DMS53 treated with DMSO at 0.1 percent for 48 hours (cell line): Measurements from ENCODE around the gene PBX1.

Experiments used
- DNase-seq: peaks from one replicate; lab custom pipeline; 2025; ENCODE audit not compliant: unreplicated experiment; lab: John Stamatoyannopoulos, UW

The PBX1 gene

DNA sequence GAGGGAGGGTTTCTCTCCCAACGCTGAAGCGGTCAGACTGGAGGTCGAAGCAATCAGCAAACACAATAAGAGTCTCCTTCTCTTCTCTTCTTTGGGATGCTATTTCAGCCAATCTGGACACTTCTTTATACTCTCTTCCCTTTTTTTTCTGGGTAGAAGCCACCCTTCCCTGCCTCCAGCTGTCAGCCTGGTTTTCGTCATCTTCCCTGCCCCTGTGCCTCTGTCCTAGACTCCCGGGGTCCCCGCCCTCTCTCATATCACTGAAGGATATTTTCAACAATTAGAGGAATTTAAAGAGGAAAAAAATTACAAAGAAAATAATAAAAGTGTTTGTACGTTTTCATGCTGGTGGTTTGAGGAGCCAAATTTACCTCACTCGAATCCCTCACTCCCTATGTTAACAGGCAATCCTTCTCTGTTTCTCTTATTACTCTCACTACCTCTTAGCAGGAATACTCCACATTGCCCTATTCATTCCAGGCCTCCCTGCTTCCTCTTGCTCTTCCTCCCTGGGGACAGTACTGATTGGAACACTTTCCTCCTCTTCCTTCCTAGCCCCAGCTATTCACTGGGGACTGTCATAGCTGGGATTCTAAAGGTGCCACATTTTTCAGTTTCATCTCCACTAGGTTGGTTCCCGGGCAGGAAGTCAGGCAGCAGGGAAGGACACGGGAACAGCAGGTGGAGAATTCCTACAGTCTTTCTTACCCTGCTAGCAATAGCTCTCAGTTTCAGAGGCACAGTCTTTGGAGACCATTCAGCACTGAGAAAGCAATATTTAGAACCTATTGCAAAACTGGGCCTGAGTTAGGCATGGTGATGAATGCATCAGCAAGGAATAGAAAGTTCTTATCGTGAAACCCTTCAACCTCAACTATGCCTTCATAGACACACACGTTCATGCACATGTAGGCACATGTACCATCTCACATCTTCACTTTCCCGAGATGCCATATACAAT is 288.0 kb downstream of the PBX1 start:
- no peak for DNase-seq

GRCh38 chr1:164853146-164853545 is 294.2 kb downstream of the PBX1 start:
- no peak for DNase-seq

- DNase-seq: no peak
Observed at GRCh38 chr1:164855716-164856329, 296.8 kb downstream of the PBX1 start.

DNA sequence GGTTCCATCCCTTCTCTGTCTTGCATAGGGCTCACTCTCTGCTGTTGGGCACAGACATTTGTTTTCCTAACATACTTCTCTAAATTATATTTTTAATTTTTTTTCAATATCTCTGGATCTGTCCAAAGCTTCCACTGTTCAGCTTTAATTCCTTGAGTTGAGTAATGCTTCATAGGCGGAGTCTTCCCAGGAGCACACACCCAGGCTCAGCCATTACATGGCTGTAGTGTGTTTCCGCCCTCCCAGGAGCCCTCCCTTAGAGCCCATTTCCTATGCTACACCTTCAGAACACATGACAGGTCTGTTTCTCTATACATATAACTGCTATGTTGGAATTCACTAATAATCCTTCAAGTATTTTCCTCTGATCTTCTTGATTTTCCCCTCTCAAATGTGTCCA is 297.4 kb downstream of the PBX1 start:
- DNase-seq: no peak

GRCh38 chr1:164857439-164857838 is 298.5 kb downstream of the PBX1 start:
- DNase-seq: no peak

- no peak for DNase-seq
Observed at GRCh38 chr1:164858096-164858632, 299.2 kb downstream of the PBX1 start.

DNA sequence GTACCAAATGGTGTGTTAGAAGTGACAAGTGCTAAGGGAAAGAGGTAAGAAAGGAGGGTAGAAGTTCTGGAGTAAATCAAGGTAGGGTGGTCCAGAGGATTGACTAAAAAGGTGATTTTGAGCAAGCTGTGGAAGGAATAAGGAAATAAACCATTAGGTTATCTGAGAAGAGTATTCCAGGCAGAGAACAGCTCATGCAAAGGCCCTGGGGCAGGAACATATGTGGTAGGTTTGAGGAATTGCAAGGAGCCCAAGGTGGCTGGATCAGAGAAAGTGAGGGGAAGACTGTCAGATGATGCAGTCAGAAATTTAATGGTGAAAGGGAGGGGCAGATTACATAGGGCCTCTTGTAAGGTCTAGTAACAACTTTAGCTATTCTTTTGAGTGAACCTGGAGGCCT is 302.6 kb downstream of the PBX1 start:
- no peak for DNase-seq

GRCh38 chr1:164863056-164863455 is 304.1 kb downstream of the PBX1 start:
- DNase-seq: no peak

DNA sequence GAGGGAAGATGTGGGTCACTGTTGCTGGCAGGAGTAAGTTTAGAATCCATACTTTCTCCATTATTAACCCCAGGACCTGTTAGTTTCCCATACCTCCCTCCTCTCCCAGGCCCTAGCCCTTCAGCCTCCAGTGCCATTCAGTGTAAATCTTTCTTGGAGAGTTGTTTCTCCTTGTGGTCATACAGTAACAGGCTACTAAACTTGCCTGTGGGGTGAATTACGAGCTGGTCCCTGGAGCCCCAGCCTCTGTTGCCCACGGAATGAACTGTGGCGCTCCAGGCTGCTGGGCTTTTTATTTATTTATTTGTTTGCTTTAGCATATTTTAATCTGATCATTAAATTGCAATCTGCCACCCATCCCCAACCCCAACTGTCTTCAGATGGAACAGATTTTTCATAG is 305.2 kb downstream of the PBX1 start:
- DNase-seq: no peak

DNA sequence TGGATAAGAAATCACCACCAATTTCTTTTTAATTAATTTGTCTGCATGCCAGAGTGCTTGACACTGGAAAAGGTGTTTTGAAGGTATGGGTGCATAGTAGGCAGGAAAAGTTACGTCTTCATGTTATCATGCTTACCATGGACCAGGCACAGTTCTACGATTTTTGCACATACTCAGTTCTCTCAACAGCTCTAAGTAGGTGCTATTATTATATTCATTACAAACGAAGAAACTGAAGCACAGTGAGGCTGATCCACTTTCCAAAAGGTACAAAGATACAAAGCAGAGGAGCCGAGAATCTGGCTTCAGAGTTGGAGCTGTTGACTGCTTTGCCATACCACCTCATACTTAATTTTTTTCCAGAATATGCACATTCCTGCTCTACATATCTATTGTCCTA is 306.4 kb downstream of the PBX1 start:
- no peak for DNase-seq

GRCh38 chr1:164867590-164867989 is 308.6 kb downstream of the PBX1 start:
- no peak for DNase-seq

- no peak for DNase-seq
Observed at GRCh38 chr1:164868990-164869389, 310.0 kb downstream of the PBX1 start.

DNA sequence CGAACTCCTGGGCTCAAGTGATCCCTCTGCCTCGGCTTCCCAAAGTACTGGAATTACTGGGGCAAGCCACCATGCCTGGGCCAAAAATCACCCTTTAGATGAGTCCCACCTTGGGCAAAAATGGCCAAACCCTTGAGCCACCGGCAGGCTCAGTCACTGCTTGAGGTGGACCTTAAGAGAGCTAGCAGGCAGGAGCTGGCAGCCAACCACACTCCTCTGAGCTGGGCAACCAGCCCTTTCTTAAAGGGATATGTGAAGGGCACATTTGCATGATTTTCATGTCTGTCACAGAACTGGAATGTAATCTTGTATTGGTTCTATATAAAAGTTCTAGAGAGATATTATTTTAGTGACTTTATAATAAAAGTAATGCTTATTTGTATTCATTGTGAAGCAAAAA is 316.5 kb downstream of the PBX1 start:
- DNase-seq: no peak

- no peak for DNase-seq
Observed at GRCh38 chr1:164876398-164877116, 317.6 kb downstream of the PBX1 start.

DNA sequence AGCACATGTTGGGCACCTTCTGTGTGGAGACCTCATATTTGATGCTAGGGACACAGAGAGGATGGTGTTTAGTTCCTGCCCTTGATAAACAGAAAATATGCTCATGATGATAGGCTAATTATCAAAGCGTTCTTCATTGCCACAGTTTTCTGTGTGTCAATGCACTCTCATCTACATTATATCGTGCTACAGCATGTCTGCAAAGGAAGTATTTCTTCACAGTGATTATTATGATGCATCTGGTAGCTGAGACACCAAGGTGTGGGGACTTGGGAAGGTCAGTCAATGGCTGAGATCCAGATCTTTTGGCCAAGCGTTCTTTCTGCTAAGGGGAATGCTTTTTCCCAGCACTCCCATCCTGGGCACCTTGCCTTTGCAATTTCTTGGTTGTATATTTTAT is 321.2 kb downstream of the PBX1 start:
- no peak for DNase-seq

GRCh38 chr1:164880644-164881043 is 321.7 kb downstream of the PBX1 start:
- no peak for DNase-seq

DNA sequence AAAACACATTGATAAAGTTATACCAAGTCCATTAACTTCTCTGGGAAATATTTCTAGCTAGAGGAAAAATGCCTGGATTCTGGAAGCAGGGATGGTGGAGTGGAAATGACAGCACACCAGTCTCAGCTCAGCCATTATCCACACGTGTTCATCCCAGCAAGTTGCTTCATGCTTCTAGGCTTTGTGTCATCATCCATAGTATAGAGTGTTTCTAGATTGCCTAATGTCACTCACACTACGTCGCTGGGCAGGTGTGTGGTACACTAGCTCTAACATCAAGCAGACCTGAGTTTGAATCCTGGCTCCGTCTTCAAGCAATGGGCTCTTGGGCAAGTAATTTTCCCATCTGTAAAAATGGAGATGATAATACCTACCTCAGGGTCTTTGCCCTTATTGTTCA is 326.3 kb downstream of the PBX1 start:
- no peak for DNase-seq

GRCh38 chr1:164886101-164886500 is 327.1 kb downstream of the PBX1 start:
- DNase-seq: no peak

DNA sequence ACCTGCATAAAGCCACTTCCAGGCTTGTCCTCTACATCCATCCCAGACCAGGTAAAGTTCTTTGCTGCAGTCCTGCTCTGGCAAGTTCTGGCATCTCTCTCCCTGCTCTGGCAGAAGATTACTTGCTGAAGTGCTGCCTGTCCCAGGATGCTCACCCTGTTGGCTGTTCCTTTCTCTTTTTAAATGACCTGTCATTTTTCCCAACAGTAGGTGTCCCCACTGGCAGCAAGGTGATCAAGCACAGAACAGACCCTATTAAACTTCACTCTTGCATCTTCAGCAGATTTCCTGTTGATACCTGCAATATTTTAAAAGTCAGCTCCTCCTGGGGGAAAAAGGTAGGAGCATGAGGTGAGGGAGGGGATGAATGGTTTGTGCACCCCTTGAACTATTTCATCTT is 332.6 kb downstream of the PBX1 start:
- DNase-seq: peak; percentile 5

- DNase-seq: no peak
Observed at GRCh38 chr1:164895026-164895912, 336.3 kb downstream of the PBX1 start.

- DNase-seq: no peak
Observed at GRCh38 chr1:164901031-164901430, 342.0 kb downstream of the PBX1 start.
